GM12891 (cell line): ENCODE data around the gene CHST8.

Source experiments
- PAX5 ChIP-seq: IDR thresholded peaks from 2 replicates; pipeline ENCODE4 v1.6.1; 2011; ENCODE audit warnings: low read length, moderate library complexity, mild to moderate bottlenecking; ENCODE audit not compliant: insufficient read depth, severe bottlenecking
- POLR2A ChIP-seq: IDR thresholded peaks from 2 replicates; pipeline ENCODE4 v1.6.1; 2011; ENCODE audit warnings: low read depth, low read length, control low read depth
- POLR2AphosphoS5 ChIP-seq: IDR thresholded peaks from 2 replicates; pipeline ENCODE4 v1.6.1; 2011; ENCODE audit warnings: low read depth, low read length, control low read depth
- SPI1 ChIP-seq: IDR thresholded peaks from 2 replicates; pipeline ENCODE4 v1.6.1; 2011; ENCODE audit warnings: low read depth, low read length, control low read depth
- TAF1 ChIP-seq: IDR thresholded peaks from 2 replicates; pipeline ENCODE4 v1.6.1; 2011; ENCODE audit warnings: low read depth, low read length, control low read depth

- TF ChIP-seq POLR2AphosphoS5 (no peak), TAF1 (no peak), SPI1 (no peak), POLR2A (no peak), PAX5 (no peak)
Measured at GRCh38 chr19:33706631-33707030, 84.9 kb downstream of the CHST8 start.
